Stimulated activated CD8-positive, alpha-beta memory T cell treated with anti-CD3 and anti-CD28 coated beads, Interleukin-4, amount 100 ng/mL, for 4 hours (primary cell): Measurements from ENCODE around the gene KRTAP10-5.
"Not testable (repeated sequence)": the region's sequence is repeated elsewhere in the genome, so short reads cannot be mapped to it uniquely, and the experiment has no call there.

Experiments
- DNase-seq, 2 donors: peaks; one replicate each; pipeline ENCODE4 v3.0.0-alpha.2; 2020; ENCODE audit warnings: low read depth in 2 of 2, low spot score in 1 of 2

The KRTAP10-5 gene, protein sequence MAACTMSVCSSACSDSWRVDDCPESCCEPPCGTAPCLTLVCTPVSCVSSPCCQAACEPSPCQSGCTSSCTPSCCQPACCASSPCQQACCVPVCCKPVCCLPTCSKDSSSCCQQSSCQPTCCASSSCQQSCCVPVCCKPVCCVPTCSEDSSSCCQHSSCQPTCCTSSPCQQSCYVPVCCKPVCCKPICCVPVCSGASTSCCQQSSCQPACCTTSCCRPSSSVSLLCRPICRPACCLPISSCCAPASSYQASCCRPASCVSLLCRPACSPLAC

GRCh38 chr21:44580231-44580821, at the start of gene KRTAP10-5:
Gene KRTAP10-5, minus strand, starts transcription at chr21:44580604. Its CDS starts 26 bp downstream, at chr21:44580578.
- not testable (repeated sequence) for DNase-seq

- no peak for DNase-seq
Observed at GRCh38 chr21:44628707-44629391, 48.4 kb upstream of the KRTAP10-5 start.

- DNase-seq, result not testable (repeated sequence)
Observed at GRCh38 chr21:44627831-44628233, 47.4 kb upstream of the KRTAP10-5 start.

GRCh38 chr21:44627181-44627822, 46.9 kb upstream of the KRTAP10-5 start:
- not testable (repeated sequence) for DNase-seq

- DNase-seq, result no peak
Observed at GRCh38 chr21:44626673-44627143, 46.3 kb upstream of the KRTAP10-5 start, which contains the start of gene KRTAP10-9. Gene KRTAP10-9, plus strand, starts transcription at chr21:44627093. Its CDS starts 79 bp downstream, at chr21:44627172.

GRCh38 chr21:44626262-44626661, 45.9 kb upstream of the KRTAP10-5 start:
- no peak for DNase-seq

DNA sequence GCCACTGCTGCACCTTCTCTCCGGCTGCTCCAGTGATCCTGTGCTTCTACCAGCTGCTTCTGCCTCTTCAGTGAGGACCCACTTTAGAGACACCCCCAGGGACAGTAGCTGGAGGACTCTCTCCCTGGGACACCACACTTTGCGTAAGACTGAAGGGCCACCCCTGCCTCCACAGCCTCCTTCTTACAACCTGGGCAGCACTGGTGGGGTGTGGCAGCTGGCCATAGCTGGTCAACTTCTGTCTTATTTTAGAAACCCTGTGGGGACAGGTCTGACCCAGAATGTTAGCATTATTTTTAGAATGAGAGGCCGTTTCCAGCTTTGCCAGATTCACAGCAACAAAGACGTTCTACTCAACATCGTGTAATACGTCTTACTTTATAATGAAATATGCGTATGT, 45.4 kb upstream of the KRTAP10-5 start:
- no peak for DNase-seq

- DNase-seq, result no peak
Observed at GRCh38 chr21:44623575-44623974, 43.2 kb upstream of the KRTAP10-5 start.

DNA sequence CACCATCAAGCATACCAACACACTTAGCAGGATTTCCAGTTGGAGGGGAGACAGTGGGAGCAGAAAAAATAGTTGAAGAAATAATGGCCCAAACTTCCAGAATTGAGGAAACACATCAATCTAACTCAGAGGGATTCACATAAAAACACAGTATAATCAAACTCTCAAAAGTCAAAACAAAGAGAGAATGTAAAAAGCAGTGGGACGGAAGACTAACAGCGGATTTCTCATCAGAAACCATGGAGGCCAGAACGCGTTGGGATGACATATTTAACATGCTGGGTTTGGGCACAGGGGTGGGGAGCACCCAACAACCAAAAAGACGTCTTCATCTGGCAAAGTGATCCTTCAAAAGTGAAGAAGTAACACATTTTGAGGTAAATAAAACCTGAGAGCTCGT, 39.5 kb upstream of the KRTAP10-5 start:
- DNase-seq, result no peak

DNA sequence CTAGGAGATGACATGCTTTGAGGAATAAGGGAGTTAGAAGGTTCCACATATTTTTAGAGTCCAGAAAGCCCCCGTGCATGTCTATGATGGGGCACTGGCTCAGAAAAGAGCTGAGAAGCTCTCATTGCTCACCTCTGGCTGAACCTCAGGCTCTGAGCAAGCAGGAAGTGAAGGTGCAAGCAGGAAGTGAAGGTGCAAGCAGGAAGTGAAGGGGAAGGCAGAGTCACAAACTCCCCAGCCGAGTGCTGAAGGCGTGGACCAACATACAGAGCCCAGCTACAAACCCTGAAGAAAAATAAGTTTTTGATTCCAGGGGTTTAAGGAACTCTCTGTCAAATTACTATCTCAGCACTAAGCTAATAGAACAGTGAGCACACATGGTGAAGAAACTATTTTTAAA, 38.5 kb upstream of the KRTAP10-5 start:
- peak; percentile 31 to 38 for DNase-seq

GRCh38 chr21:44618504-44618903, 38.1 kb upstream of the KRTAP10-5 start:
- DNase-seq, result no peak

DNA sequence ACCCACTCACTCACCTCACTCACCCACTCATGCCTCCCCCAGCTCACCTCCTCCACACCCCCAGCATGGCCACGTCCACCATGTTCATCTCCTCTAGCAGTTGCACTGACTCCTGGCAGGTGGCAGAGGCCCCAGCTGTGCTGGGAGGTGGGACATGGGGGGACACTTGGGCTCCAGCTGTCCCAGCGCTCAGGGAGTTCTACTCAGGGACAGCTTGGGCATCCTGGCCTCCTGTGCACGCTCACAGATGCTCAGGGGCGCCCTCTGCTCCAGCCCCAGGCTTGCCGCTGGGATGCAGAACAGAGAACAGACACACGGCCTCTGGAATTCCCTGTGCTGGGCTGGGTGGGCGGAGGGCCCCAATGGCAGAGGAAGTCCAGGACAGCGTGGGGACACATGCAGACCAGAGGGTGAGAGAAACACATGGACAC, 36.7 kb upstream of the KRTAP10-5 start:
- no peak for DNase-seq

DNA sequence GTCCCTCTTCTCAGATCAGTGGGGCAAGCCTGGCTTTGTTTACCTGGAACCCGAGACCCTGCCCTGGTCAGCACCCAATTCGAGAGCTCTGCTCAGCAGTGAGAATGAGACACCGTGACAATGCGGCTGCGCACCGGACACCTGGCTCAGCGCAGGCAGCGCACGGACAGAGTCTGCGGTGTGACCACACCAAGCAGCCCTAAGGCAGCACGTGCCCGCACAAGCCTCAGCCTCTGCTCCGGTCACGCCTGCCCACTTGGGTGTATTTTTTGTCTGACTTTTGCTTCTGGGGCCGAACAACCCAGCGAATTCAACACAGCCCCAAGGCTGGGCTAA, 36.2 kb upstream of the KRTAP10-5 start:
- no peak for DNase-seq

GRCh38 chr21:44615911-44616590, 35.6 kb upstream of the KRTAP10-5 start:
- no peak for DNase-seq

DNA sequence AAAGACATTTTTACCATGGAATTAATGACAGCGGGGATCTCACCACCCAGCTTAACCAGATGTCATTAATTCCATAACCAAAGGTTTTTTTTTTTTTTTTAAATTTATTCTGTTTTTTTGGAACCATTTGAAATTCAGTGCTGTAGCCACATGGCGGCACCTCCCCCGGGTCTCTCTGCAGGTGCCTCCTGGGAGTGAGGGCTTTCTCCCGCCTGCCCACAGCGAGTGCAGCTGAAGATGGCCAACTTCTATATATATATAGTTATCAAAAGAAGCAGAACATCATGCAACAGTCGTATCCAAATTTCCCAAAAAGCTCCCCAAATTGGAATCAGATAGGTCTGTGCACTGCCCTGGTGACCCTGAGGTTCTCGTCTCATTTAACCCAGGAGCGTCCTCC, 35.1 kb upstream of the KRTAP10-5 start:
- no peak for DNase-seq

DNA sequence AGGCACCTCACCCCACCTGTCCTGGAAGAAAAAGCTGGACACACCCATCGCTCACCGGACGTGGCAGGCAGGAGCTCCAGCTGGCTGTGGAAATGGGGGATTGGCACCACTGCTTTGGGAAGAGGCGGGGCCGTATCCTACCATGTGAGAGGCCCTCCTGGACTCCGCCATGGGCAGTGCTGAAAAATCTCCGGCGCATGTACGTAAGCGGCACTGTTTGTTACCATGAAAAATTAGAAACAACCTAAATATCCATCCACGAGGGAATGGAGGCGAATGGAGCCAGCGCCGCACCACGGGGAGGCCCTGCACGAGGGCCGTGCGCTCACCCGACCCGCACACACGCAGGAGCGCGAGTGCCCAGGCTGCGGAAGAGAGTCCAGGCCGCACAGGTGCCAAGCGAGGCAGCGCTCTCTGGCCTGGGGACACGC, 34.6 kb upstream of the KRTAP10-5 start:
- no peak for DNase-seq

- no peak for DNase-seq
Observed at GRCh38 chr21:44614161-44614631, 33.8 kb upstream of the KRTAP10-5 start.

DNA sequence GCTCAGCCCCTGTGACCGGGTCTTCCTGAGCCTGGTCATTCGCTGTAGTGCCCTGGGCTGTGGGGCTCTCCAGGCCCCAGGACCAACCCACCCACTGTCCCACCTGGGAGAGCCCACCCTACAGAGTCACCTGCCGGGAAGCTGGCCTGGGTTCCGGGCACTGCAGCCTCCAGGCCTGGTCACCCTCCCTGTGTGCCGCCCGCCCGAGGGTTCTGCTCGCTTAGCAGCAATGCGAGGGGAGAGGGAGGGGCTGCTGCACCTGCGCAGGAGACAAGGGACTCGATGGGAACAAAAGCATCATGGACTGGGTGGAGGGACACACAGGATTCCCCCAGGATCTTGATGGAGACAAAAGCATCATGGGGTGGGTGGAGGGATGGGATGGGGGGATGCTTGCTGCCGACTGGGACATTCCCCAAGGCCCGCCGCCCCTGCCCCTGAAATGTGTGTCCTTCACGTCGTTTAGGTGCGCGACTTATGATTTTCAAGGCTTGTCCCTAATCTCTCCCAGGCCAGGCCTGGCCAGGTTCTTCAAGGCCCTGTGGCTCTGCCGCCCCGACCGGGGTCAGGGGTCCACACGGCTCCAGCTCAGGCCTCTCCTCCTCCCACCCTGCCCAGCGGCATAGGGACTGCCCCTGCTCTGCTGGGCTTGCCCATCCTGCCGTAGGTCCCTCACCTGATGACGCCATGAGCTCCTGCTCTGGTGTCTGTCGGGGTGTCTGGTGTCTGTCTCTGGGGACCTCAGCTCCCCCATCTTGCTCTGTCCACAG, 33.2 kb upstream of the KRTAP10-5 start:
- DNase-seq, result no peak

DNA sequence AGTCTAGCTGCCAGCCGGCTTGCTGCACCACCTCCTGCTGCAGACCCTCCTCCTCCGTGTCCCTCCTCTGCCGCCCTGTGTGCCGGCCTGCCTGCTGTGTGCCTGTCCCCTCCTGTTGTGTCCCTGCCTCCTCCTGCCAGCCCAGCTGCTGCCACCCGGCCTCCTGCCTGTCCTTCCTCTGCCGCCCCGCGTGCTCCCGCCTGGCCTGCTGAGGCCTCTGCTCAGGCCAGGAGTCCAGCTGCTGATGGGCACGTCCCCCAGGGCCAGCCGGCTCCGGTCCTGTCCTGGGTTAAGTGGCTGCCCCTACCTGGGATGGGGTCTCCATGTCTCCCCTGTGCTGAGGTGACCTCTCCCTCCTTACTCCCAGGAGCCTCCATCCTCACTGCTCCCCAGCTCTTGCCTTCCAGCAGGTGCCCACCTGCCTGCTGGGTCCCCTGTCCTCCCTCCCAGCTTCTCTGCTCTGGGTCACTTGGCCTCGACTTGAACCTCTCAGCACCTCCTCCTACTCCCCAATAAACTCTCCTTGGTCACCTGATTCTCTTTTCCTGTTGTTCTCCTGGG, 32.3 kb upstream of the KRTAP10-5 start:
- no peak for DNase-seq

GRCh38 chr21:44612029-44612486, 31.7 kb upstream of the KRTAP10-5 start, which contains the start of gene KRTAP10-8:
Gene KRTAP10-8, plus strand, starts transcription at chr21:44612079. Its CDS starts 22 bp downstream, at chr21:44612101.
- DNase-seq, result no peak
